Effector CD8-positive, alpha-beta T cell (primary cell): ENCODE results near the gene DAPK1.

ENCODE experiments used
- DNase-seq: peaks from one replicate; lab custom pipeline; 2025; lab: John Stamatoyannopoulos, UW

DAPK1 gene

DNA sequence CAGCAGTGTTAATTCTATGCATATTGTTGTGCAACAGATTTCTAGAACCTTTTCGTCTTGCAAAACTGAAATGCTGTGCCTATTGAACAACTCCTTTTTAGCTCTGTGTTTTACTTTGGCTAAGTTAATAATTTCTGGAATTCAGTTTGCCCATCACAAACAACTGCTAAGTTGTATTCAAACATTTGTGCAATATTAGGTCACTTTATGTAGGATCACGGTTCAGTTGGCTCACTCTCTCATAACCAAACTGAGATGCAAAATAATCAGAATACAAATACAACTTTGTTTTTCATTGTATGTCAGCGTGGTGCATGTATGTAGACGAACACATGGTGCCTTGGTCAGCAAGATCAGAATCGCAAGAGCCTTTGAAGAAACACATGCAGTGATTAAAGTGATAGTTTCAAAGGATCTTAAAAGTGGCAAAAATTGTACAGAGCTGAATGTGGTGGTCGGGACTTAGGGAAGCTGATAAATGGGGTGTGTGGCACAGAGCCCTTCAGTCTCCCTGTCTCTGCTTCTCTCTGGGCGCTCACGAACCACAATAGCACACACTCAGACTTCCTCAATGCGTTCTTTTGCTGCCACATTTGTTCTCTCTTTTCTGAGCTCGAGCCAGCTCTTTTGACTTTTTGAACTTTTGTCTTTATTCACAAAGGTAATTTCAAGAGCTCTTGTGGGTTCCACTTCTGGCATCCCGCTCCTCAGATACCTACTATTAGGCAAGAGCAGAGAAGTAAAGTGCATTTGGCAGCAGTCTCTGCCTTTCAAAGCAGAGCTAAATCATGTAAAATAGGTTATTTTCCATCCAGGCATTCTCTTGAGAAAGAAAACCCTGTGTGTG lies 115.8 kb downstream of the DAPK1 start:
- no peak for DNase-seq

DNA sequence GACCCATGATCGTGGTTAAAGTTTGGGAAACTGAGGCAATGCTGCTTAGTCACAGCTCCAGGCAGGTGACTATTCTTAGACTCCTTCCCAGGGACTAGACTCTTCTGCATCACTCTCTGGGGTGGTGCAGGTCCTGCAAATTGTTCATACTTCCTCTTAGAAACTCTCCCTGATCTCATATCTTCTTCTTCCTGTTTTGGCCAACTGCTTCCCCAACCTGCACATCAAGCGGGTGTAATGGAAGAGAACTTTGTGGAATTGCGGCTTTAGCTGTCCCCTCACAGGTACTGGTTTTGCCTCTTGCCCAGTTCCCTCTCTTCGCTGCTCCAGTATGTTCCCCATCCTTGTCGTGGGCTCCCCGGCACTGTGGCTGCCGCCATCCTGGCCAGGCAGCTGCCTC lies 116.7 kb downstream of the DAPK1 start:
- no peak for DNase-seq

DNA sequence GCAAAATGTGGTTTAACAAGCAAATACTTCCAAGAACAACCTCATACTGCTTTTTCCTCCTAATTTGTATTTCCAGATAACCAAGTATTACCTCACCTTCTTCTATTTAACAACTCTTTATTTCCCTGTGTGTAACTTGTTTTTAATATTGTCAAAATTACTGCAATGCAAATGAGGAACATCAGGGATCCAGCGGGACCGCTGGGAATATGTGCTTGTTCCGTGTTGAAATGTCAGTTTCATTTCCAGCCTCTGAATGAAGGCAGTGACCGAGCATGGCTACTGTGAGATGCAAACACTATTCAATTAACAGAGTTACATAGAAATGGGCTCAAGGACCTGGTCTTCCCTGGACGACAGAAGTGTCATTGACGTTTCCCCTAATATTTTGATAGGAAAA lies 117.5 kb downstream of the DAPK1 start:
- no peak for DNase-seq

DNA sequence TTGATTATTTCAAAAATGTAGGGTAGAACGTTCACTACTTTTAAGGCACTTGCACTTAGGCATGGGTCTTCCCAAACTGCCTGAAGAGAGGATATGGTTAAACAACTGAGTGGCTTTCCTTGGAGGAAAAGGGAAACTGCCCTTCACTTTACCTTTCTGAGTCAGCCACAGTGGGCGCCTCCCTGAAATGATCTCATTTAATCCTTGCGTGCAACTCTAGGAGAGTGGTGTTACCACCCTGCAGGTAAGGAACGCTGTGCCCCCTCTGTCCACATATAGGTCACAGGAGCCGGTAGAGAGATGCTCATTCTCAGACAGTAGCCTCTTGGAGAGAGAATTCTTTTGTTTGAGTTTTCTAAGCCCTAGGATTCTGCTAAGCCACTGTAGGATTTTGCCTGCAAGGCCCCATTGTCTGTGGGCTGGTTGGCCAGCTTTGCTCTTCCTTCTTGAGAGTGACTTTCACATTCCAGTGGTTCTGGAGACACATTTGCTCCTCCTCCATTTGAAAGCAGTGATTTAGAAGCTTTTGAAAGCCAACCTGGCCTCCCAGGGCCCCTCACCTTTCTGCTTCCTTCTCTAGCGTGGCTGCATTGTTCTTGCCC lies 118.0 kb downstream of the DAPK1 start:
- DNase-seq, result no peak

DNA sequence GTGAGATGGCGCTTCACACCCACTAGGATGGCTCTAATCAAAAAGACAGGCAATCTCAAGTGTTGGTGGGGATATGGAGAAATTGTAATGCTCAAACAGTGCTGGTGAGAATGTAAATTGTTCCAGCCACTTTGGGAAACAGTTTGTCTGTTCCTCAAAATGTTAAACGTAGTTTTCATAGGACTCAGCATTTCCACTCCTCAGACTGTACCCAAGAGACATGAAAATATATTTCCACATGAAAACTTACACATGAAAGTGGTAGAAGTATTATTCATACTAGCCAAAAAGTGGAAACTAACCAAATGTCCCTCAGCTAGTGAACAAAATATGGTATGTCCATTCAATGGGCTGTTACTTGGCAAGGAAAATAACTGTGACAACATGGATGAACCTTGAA lies 120.6 kb downstream of the DAPK1 start:
- no peak for DNase-seq

DNA sequence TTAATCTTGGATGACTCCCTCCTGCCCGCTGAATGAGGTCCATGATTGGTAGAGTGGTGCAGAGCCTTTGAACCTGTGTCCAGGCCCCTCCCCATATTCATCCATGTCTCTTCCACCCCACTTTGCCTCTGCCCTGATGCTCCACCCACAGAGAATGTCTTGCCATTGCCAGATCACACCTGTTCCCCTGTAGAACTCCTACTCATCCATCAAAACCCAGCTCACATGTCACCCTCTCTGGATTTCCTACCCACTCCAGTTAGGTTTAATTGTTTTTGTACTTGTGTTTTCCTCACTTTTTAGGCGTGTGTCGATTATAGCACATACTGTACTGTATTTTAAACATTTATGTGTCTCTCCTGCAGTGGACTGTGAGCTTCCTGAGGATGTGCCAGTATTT lies 121.3 kb downstream of the DAPK1 start:
- no peak for DNase-seq

DNA sequence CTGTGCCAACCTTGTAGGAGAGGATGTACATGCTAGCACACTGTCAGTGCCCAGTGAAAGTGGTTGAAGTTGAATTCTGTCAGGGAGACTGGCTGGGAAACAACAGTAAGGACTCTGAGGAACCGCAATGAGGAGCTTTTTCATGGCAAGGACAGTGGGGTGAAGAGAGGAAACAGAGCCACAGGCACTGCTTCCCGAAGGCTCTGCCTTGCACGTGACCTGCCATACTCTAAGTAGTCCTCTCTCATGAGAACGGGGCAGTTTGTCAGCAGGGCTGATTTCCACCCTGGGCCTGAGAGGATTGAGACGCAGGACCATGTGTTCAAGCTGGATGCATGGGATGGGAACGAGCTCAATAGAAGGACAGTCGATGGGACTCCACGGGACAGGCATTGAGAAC lies 121.7 kb downstream of the DAPK1 start:
- DNase-seq, result no peak

DNA sequence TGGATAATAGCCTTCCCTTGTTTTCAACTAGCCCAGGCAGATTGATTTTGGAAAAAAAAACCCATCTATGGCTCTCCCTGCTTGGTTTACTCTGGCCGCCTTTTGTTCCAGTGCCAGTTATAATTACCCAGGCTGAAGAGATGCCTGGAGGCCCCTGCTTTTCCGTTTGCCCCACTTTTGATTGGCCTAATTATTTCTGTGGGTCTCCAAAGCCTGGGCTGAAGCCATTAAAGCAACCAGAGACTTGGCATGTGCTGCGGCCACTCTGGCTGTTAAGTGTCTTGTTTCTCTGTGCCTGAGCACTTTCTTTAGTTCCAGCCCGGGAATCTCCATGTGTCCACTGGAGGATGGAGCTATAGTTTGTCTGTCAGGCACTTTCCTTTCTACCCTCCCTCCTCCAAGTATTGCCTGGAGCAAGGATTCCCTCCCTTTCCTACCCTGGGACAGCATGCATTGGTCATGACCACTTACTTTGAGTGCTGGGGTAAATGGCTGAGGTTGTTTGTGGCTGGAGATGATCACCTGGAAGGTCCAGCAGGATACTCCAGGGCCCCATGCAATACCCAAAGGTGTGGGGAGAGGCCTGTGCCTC lies 123.2 kb downstream of the DAPK1 start:
- no peak for DNase-seq

DNA sequence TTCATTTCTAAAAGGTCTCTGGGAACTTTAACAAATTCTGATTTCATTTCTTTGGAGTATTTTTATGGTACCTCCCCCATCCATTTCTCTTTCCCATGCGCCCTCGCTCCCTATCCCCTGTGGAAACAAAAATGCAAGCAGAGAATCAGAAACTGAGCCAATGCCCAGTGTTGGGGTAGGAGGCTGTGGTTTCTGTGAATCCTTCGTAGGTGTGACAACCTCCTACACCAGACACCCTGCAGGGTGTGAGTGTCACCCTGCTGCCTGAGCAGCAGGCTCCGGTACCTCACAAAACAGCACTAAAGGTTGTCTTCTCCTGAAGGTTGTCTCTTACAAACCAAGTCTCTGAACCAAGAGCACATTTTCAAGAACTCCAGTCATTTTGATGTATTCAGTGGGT lies 124.4 kb downstream of the DAPK1 start:
- no peak for DNase-seq

DNA sequence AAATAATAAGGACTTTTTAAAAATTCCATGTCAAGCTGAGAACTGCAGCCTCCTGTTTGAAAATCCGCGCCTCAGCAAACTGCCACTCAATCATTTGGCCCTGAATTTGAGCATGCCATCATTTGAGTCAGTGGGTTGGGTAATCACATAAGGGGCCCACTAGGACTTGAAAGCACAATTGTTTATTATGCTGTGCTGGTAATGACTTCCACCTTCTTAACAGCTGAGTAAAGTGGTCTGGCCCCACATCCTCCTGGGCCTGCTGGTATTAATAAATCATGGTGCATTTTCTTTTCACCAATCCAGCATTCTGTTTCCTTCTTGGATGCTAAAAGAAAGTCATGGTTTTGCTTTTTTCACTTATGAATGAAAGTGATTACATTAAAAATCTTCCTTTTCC lies 125.3 kb downstream of the DAPK1 start:
- no peak for DNase-seq

DNA sequence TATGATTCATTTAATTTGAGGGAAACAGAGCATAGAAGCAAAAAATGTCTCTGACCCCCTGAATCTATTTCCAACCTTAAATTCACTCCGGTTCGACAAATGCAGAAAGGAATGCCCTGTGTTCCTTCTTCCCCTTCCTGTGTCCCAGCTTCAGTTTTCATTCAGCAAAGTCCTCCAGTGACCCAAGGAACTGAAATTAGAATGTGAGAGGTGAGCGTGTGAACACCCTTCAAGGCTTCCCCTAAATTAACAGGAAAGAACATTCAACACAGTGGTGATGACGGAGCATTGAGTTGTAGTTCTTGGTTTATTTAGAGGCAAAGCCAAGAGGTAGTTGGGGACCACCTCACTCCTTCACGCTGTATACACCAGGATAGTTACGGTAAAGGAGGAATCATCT lies 130.7 kb downstream of the DAPK1 start:
- DNase-seq, result no peak

DNA sequence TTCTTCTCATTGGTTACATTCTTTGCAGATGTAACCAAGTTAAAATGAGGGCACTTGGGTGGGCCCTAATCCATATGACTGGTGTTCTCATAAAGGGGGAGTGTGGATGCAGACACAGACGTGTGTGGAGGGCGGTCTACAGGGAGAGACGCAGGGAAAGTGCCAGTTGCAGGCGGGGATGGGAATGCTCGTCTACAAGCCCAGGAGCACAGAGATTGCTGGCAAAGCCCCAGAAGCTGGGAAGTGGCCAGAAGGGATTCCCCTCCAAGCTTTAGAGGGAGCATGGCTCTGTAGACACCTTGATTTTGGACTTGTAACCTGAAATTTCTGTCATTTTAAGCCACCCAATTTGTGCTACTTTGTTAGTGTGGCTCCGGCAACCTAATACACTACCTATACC lies 131.4 kb downstream of the DAPK1 start:
- DNase-seq, result no peak

DNA sequence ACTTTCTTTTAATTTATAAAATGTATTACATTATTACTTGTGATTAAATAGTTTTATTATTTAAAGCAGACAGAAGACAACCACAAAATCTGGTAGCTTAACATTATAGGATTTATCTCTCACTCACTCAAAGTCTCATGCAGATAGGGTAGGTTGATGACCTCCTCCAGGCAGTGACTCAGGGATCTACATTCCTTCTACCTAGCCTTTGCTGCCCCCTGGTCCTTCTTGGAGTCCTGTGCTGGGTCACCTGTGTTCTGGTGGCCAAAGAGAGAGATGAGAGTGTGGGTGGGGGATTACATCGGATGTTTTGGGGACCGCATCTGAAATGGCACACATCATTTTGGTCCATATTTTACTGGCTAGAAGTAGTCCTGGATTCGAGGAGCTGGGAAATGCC lies 132.6 kb downstream of the DAPK1 start:
- no peak for DNase-seq

DNA sequence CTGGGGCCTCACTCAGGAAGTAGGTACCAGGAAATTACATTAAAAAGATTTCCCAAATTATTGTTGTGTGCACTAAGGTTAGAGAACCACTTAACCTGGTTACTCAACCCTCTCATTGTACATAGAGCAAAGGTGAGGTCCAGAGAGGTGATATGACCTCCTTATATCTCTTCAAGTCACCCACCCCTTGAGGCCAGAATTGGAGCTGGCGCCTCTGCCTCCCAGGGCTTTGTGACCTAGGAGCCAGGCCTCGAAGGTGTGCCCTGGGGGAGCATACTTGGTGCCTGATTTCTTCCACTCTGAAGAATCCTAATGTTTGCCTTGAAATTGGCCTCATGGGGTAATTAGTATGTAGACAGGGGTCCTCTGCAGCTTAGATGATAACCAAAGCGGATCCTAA lies 133.2 kb downstream of the DAPK1 start:
- DNase-seq, result no peak

DNA sequence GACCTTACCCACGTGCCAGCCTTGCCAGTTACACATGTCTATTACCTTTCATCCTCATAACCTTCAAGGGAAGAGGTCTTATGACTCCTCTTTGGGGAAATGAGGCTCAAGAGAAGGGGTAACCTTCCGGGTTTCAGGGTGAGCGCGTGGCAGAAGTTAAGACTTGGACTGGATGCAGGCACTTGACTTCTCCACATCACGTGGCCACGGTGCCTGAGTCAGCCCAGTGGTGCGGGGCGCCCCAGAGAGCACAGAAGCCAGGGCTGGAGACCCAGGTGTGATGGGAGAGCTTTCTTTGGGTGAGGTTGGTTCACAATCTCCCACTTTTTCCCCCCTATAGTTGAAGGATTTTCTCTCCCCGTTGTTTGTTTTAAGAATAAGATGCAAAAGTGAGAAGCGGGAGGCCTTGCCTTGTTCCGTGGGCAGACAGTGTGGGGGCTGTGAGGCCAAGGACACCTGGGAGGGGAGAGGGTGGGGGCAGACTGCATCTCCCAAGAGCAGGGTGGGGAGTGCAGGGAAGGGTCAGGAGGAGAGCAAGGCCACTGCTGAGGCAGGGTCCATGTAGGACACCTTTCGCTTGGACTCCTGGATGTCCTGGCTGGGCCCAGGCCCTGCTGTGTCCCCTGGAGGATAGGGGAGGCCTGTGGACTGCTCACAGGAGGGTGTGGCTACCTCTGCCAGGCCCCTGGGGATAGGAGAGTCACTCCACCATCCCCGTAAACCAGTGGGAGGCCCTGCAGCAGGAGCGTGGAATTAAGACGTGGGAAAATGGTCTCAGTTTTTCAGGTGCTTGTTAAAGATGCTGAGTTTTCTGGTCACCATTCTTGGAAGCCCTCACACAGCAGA lies 138.2 kb downstream of the DAPK1 start:
- DNase-seq, result no peak

DNA sequence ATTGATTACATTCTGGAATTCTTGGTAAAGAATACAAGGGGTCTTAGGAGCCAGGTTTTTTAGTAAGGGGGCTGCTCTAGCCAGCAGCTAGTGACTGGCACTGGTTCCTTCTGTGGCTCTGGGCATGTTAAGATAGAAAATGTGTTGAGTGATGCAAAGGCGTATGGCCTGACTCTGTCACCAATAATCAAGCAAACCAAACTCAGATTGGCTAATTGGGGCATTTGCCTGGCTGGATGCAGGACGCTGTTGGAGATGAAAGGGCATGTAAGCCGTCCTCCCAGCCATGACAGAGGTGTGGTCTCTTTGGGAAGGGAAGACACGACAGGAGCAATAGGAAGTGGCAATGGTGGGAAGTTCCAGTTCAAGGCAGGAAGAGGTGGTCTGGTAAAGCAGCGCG lies 140.6 kb downstream of the DAPK1 start:
- no peak for DNase-seq

DNA sequence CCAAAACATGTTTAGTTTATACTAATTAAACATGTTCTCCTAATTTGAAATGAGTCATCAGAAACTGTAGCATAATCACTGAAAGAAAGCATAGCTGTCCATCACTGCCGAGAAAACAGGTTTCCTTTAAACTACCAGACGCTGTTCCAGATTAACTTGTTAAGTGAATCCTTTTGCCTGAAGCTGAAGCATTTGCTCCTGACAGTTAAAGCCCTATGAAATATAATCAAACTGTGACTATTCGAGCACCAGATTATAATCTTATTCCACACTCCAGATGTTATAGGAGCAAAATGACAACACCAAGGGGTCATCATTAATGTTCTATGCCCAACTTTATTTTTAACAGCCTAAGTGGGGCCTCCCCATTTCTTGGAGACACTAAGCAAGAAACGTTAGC lies 142.3 kb downstream of the DAPK1 start:
- DNase-seq, result no peak

DNA sequence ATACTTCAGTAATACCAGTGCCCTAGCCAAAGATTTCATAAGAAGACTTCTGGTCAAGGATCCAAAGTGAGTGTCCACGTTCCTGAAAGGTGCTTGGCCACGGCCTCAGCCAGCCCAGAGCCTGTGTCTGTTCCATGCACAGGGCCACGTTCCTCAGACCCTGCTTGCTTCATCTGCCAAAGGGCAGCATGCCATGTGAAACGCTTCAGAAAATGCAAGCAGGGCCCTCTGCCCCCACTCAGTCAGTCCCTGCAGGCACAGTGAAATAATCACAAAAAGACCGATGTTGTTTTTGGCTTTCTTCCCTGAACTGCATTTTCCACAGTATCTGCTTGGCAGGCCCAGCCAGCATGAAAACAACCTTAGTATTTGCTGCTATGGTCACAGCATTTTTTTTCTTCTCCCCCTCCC lies 142.7 kb downstream of the DAPK1 start:
- DNase-seq, result no peak

DNA sequence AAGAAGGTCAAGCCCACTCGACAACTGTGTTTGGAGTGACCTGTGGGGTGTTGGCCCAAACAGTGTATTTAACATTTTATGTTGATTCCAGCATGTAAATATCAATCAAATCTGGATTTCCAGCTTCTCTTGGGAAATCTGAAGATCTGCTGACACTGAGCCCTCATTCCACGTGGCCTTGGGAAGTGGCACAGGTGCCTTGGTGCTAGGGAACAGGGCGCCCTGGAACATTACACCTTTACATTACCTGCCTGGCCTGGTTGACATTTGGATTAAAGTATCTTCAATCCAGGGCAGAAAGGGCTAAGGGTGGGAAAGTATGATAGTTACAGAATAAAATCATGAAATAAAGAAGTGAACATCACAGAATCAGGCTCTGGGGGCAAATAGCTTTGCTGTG lies 143.4 kb downstream of the DAPK1 start:
- no peak for DNase-seq

DNA sequence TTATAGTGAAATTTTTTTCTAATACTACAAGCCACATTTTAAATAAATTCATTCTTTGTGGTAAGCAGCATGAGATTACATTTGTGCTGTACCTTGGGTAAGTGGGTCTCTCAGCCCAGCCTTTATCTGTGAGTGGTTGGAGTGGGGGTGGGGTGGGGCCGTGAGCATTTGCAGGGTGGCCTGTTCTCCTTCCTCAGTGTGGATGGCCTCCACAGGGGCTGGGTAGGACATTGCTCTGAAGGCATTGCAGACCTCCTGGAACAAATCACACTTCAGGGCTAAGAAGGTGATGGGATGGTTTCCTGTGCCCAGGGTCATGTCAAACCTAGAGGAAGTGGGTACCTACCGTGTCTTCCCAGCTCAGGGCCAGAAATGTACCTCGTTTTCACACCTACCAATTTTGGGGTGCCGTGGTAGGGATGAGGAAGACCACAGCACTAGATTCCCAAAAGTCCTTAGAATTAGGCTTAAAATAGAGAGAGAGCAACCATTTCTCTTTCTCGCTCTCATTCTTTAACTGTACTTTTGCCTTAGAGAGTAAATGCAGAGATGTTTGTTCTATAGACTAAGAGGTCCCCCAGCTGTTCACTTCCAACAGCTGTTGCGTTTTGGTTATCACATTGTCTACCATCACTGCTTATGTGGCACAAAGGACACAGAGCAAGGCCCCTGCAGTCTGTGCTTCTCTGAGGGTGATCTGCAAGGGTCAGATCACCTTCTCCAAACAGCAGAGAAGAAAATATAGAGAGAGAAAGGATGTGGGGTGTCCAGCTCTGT lies 144.9 kb downstream of the DAPK1 start:
- DNase-seq, result no peak

DNA sequence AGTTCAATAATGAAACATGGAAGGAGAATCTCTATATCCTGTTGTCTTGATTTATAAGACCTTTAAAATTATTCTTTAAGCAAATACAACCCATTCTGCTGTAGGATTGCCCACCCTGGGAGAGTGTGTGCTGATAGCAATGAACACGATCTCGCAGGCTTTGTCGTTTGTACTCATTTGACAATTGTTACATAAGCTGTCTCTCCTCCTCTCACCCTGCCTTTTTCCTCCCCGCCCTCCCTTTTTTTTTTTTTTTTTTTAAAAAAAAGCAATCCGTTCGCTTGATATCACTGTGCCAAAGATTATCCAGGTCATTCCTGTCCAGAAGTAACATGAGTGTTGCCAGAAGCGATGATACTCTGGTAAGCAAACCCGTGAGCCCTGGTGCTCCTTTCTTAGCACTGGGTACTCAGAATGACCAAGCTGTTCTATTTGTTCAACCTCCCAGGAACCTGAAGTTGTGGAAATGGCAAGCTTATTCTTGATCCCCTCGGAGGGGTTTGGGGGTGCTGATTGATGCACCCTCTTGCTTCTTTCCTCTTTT lies 145.5 kb downstream of the DAPK1 start:
- DNase-seq, result no peak
